Activated B cell treated with CpG ODN at 0.5 μM for 24 hours (primary cell): ENCODE measurements around the gene FAF1. TPM values are rescaled to one million over a fixed set of nuclear protein-coding genes. Genes with fewer than 3 reads are reported as not detected.
A peak's percentile ranks its signal among the peaks of the same experiment; 100 is the strongest.

Experiments
- ATAC-seq: fragments of 200-7000 bp; cut with Tn5 transposase; one replicate; pipeline ENCODE4 v1.10.0; 2021; ENCODE audit warnings: low read depth, mild to moderate bottlenecking, moderate library complexity
- CTCF ChIA-PET: fragments of 350-600 bp; sonication (Branson Sonifier 250); formaldehyde crosslinking; loops from one replicate; lab custom pipeline; 2021; ENCODE audit warnings: antibody characterized with exemption; lab: Charles Lee
- POLR2A ChIA-PET: fragments of 350-600 bp; sonication (Branson Sonifier 250); formaldehyde crosslinking; loops from one replicate; lab custom pipeline; 2021; ENCODE audit warnings: antibody characterized with exemption; lab: Charles Lee
- DNase-seq: peaks from one replicate; pipeline ENCODE4 v3.0.0; 2022
- H3K27ac Mint-ChIP-seq: one replicate; pipeline ENCODE4 v1.8.0; 2020; ENCODE audit warnings: mixed read lengths
- H3K27me3 Mint-ChIP-seq: one replicate; pipeline ENCODE4 v1.8.0; 2021; ENCODE audit warnings: mixed read lengths
- H3K36me3 Mint-ChIP-seq: one replicate; pipeline ENCODE4 v1.8.0; 2021; ENCODE audit warnings: low read depth, mixed read lengths
- H3K4me1 Mint-ChIP-seq: one replicate; pipeline ENCODE4 v1.8.0; 2021; ENCODE audit warnings: mixed read lengths
- H3K4me3 Mint-ChIP-seq: one replicate; pipeline ENCODE4 v1.8.0; 2020; ENCODE audit warnings: mild to moderate bottlenecking, mixed read lengths
- H3K9me3 Mint-ChIP-seq: one replicate; pipeline ENCODE4 v1.8.0; 2020; ENCODE audit warnings: mixed read lengths
- intact Hi-C: fragments of 100-400 bp; cut with micrococcal nuclease; formaldehyde crosslinking; loops from one replicate; pipeline ENCODE4 v1.15.1; 2024
- total RNA-seq: library from RNA; stranded (reverse); gene quantifications from 2 replicates; pipeline ENCODE4 v1.2.3, GENCODE V29; 2022
- TF ChIP-seq, protein P1 (sequence below): fragments of 200-600 bp; IDR thresholded peaks from one replicate; pipeline ENCODE4 v1.8.0; 2022; ENCODE audit warnings: antibody characterized with exemption, mild to moderate bottlenecking

FAF1 gene
- total RNA-seq, 1 donor from 2014 or later, result 61.7 TPM

DNA sequence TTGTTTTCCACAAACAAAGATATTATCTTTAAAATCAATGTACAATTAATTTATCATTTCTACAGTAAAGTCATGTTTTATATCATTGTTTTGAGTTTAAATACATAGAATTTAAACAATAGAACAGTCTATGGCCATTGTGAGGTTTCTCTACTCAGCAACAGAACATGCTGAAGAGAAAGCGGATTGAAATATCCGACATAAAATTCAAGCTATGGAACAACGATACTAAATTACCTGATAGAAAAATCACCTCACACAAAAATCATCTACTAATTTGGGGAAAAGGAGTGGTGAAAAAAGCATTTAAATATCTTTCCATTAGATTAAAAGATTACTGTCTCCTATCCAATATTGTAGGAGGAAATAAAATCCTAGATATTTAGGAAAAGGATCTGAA lies 22.5 kb upstream of the FAF1 start:
- peaks cover 5% of the 10 kb centered on the region for H3K27me3 Mint-ChIP-seq
- no peak for DNase-seq

DNA sequence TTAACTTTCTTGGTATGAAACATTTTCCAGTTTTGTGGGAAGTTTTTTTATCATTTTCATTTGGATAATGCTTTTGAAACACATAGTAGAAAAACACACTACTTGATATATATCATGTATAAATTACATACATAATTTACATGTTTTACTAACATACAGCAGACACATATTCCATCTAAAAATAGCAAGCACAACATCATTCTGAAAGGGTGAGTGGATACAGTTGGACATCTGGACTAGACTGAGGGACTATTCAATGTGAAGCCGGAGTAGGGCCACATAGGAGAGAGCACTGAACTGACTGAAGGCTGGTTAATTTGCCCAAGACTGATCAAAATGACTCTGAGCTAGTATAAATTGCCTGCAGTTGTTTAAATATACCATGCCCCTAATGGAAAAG lies 21.7 kb upstream of the FAF1 start:
- intact Hi-C loops, result no loop called here
- POLR2A ChIA-PET, result no interaction called here

More for the DNA sequence above, 22.5 kb upstream of the FAF1 start:
- Mint-ChIP-seq H3K9me3 (no peaks in the 10 kb centered on the region), H3K4me1 (peaks cover 10% of the 10 kb centered on the region), H3K27ac (no peak overlapping the region), H3K4me3 (no peak overlapping the region), H3K36me3 (no peaks in the 10 kb centered on the region)
- ATAC-seq, result no peak
- CTCF ChIA-PET, result no interaction called here
- TF ChIP-seq, protein P1, sequence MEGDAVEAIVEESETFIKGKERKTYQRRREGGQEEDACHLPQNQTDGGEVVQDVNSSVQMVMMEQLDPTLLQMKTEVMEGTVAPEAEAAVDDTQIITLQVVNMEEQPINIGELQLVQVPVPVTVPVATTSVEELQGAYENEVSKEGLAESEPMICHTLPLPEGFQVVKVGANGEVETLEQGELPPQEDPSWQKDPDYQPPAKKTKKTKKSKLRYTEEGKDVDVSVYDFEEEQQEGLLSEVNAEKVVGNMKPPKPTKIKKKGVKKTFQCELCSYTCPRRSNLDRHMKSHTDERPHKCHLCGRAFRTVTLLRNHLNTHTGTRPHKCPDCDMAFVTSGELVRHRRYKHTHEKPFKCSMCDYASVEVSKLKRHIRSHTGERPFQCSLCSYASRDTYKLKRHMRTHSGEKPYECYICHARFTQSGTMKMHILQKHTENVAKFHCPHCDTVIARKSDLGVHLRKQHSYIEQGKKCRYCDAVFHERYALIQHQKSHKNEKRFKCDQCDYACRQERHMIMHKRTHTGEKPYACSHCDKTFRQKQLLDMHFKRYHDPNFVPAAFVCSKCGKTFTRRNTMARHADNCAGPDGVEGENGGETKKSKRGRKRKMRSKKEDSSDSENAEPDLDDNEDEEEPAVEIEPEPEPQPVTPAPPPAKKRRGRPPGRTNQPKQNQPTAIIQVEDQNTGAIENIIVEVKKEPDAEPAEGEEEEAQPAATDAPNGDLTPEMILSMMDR, result no peak
- POLR2A ChIA-PET, result no interaction called here
- intact Hi-C loops, result no loop called here

DNA sequence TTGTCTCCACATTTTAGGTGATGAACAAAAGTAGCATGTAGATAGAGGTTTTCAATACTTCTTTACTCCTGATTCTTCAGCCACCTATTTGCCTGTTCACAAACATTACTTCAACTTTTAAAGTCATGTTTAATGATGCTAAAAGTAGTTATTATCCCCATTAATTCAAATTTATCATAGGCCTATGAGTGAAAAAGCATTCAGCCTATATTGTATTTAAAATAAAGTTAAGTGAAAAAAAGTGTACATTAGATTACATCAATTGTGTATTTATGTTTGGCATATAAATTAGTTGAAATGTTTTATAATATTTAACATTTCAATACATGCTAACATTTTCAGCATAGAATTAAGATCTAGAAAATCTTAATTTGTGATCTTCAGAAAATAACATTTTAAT lies 20.4 kb upstream of the FAF1 start:
- Mint-ChIP-seq H3K36me3 (peaks cover 2% of the 10 kb centered on the region), H3K27ac (no peak overlapping the region), H3K9me3 (no peaks in the 10 kb centered on the region), H3K4me1 (peaks cover 22% of the 10 kb centered on the region), H3K27me3 (peaks cover 13% of the 10 kb centered on the region), H3K4me3 (no peak overlapping the region)
- DNase-seq, result no peak
- TF ChIP-seq, protein P1, result no peak
- ATAC-seq, result no peak
- CTCF ChIA-PET, result no interaction called here
- POLR2A ChIA-PET, result no interaction called here
- intact Hi-C loops, result no loop called here

More for the DNA sequence above, 21.7 kb upstream of the FAF1 start:
- Mint-ChIP-seq H3K9me3 (no peaks in the 10 kb centered on the region), H3K27me3 (peaks cover 7% of the 10 kb centered on the region), H3K36me3 (peaks cover 2% of the 10 kb centered on the region), H3K4me3 (no peak overlapping the region), H3K4me1 (peaks cover 14% of the 10 kb centered on the region), H3K27ac (no peak overlapping the region)
- TF ChIP-seq, protein P1, result no peak
- CTCF ChIA-PET, result no interaction called here
- no peak for DNase-seq
- ATAC-seq, result no peak

DNA sequence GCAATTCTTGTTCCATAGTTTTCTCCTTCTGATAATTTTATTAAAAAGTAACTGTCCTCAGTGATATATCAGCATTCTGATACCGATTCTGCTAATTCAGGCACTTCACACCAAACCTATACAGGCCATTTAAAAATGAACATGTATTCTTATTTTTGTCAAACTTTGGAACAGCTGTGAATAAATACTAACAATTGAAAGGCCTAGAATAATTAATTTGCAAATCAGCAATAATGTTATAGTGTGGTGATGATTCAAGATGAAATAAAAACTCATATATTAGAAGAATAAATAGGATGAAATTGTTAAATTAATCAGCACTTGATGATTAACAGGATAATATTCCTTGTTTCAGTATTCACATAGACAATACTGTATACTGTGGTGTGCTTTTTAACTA lies 19.9 kb upstream of the FAF1 start:
- CTCF ChIA-PET, result no interaction called here
- DNase-seq, result no peak
- H3K27me3 Mint-ChIP-seq, result peaks cover 13% of the 10 kb centered on the region
- H3K27ac Mint-ChIP-seq, result no peak overlapping the region
- H3K36me3 Mint-ChIP-seq, result peaks cover 2% of the 10 kb centered on the region
- H3K9me3 Mint-ChIP-seq, result no peaks in the 10 kb centered on the region
- intact Hi-C loops, result loop anchor here (10.0 kb wide), 2 partner anchors 555 to 1725 kb away; partner anchors contain the start of gene DMRTA2
- H3K4me3 Mint-ChIP-seq, result no peak overlapping the region
- POLR2A ChIA-PET, result interaction anchor here (3.8 kb wide), 1 partner anchor 11 kb away, joined by 35 read pairs; no protein-coding TSS in a partner anchor
- TF ChIP-seq, protein P1, result no peak
- ATAC-seq, result no peak
- peaks cover 22% of the 10 kb centered on the region for H3K4me1 Mint-ChIP-seq

DNA sequence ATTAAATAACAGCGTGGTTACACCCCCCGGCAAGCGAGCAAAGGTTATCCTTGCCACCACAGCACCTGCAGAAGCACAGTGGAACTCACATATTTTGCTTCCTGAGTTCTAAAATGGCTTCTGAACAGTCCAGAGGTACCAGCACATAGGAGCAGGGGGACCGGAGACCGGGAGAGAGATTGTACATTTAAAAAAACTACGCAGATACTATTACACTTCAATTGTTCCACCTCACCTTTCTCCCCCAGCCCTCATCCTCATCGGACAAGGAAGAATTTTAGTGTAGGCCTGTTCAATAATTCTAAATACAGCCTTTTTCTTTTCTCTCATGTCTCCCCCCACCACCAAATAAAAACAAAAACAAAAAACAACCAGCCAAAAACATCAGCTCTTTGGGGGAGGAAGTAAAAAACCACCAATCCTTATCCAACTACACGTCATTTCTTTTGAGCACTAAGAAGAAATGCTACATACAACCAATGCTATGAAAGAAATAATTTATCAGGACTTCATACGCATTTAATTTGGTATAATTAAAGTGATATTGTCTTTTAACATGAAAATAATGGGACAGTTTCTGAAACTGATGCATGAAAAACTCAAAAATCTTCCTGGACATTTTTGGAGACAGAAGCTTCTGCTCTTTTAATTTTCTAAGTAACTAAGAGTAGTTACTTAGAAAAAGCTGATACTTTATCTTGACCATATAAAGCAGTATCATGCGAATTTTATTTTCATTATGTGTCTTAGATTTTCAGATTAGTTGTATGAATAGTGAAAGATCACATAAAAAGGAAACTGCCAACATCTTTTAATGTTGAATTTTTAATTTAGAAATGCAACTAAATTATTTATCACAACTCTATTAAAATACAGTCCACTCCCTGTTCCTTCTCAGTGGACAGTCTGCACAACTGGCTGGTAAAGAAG lies 19.1 kb upstream of the FAF1 start:
- ChIA-PET CTCF (interaction anchor here (1.0 kb wide), 1 partner anchor 10 kb away, joined by 3 read pairs; no protein-coding TSS in a partner anchor), POLR2A (interaction anchor here (0.6 to 4.3 kb wide), 3 partner anchors 10 to 20 kb away, joined by 3 to 35 read pairs (median 21); partner anchors contain the start of gene FAF1)
- Mint-ChIP-seq H3K4me1 (peaks cover 22% of the 10 kb centered on the region), H3K36me3 (peaks cover 2% of the 10 kb centered on the region), H3K4me3 (peak overlapping the region; percentile 80), H3K27me3 (peaks cover 13% of the 10 kb centered on the region), H3K27ac (peak overlapping the region; percentile 68), H3K9me3 (no peaks in the 10 kb centered on the region)
- intact Hi-C loops, result loop anchor here (10.0 kb wide), 2 partner anchors 554 to 1726 kb away; partner anchors contain the start of gene DMRTA2
- no peak for ATAC-seq
- TF ChIP-seq, protein P1, result no peak
- DNase-seq, result no peak
